ENCODE measurements around the gene CTTNBP2NL.

The CTTNBP2NL gene

DNA sequence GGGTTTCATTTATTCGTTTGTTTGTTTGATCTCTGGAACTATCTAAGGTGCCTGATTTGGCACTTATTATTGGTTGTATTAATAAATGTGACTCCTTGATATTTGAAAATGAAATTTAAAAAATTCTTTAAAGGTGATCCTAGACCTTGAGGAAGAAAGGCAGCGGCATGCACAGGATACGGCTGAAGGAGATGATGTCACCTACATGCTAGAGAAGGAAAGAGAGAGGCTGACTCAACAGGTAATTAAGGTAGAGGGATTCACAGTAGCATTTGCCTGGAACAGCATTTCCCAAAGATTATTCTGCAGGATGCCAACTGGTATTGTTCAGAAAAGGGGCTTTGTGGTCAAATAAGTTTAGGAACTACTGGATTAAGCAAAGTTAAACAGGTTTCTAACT, 58.3 kb downstream of the CTTNBP2NL start:
- Histone ChIP-seq H4K8ac (ENCODE audit: low read length) (no peak overlapping the region), H3K9me3 (ENCODE audit: control insufficient read depth, low read length) (no peaks in the 10 kb centered on the region), H3K9ac (ENCODE audit: low read length) (no peak overlapping the region)

DNA sequence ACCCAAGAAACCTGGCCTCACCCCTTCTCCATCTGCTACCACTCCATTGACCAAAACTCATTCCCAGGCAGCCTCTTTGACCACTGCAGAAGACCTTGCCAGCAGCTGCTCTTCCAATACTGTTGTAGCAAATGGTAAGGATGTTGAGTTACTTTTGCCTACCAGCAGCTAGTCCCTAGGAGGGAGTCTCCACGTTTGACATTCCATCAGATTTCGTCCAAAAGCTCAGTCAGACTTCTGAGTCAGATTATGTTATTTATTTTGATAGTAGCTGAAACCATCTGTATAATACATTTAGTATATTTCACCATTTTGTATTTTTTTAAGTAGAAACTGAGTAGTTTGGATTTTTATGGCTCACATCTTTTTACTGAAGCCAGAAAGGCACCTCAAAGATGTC, 61.2 kb downstream of the CTTNBP2NL start:
- H3K79me1 ChIP-seq (replicated peaks; ENCODE audit: low read length, poor library complexity, severe bottlenecking): peaks cover 18% of the 10 kb centered on the region
- H2AFZ ChIP-seq (ENCODE audit: low read depth, low read length): no peak overlapping the region
- WGBS: no CpG with 5 or more reads among the region's 2 CpGs
- no peak overlapping the region for H2BK15ac ChIP-seq (ENCODE audit: low read depth, poor library complexity, severe bottlenecking)
- no peaks in the 10 kb centered on the region for H3K27me3 ChIP-seq (ENCODE audit: control insufficient read depth in 1 of 2, insufficient read depth in 1 of 2, low read length in 2 of 2)
- peak overlapping the region; percentile 11 for H3K9ac ChIP-seq (ENCODE audit: low read length)
- no peak overlapping the region for H3K14ac ChIP-seq (ENCODE audit: low read length in 2 of 2)
- no peaks in the 10 kb centered on the region for H3K4me1 ChIP-seq (ENCODE audit: control insufficient read depth, insufficient read depth, low read depth, low read length)
- H4K91ac ChIP-seq (ENCODE audit: low read length): no peak overlapping the region
- no peak overlapping the region for H3K18ac ChIP-seq (ENCODE audit: low read depth in 1 of 2, low read length in 2 of 2)
- H3K4me3 ChIP-seq (ENCODE audit: insufficient read depth in 1 of 2, low read depth in 1 of 2, low read length in 2 of 2): no peak overlapping the region
- no peak overlapping the region for H3K4me2 ChIP-seq (ENCODE audit: low read length, poor library complexity, severe bottlenecking)
- H3K9me3 ChIP-seq (ENCODE audit: control insufficient read depth, low read length): no peaks in the 10 kb centered on the region
- DNase-seq: no peak
- H3K27ac ChIP-seq (ENCODE audit: low read length, poor library complexity, severe bottlenecking): no peak overlapping the region
- no peak overlapping the region for H3K23ac ChIP-seq (ENCODE audit: low read length in 2 of 2)
- H2AK5ac ChIP-seq (ENCODE audit: low read length, severe bottlenecking): no peak overlapping the region
- peaks cover 32 to 69% of the 10 kb centered on the region in 2 experiments for H3K36me3 ChIP-seq (ENCODE audit: control insufficient read depth in 1 of 2, insufficient read depth in 2 of 2, low read depth in 1 of 2, low read length in 2 of 2)
- H3K4ac ChIP-seq (ENCODE audit: low read depth in 1 of 2, low read length in 2 of 2): no peak overlapping the region
- H4K8ac ChIP-seq (ENCODE audit: low read length): no peak overlapping the region
- H2BK12ac ChIP-seq (ENCODE audit: low read length in 2 of 2): no peak overlapping the region
- no peak overlapping the region for H2BK5ac ChIP-seq (ENCODE audit: low read depth, low read length, poor library complexity, severe bottlenecking)
- no peak overlapping the region for H2BK120ac ChIP-seq (ENCODE audit: low read depth, low read length)

More for the DNA sequence above, 58.3 kb downstream of the CTTNBP2NL start:
- Histone ChIP-seq H3K18ac (ENCODE audit: low read depth in 1 of 2, low read length in 2 of 2) (no peak overlapping the region), H3K4me1 (ENCODE audit: control insufficient read depth, insufficient read depth, low read depth, low read length) (peaks cover 3% of the 10 kb centered on the region), H2BK120ac (ENCODE audit: low read depth, low read length) (no peak overlapping the region), H2BK5ac (ENCODE audit: low read depth, low read length, poor library complexity, severe bottlenecking) (no peak overlapping the region), H3K79me1 (replicated peaks; ENCODE audit: low read length, poor library complexity, severe bottlenecking) (peaks cover 18% of the 10 kb centered on the region), H3K27me3 (ENCODE audit: control insufficient read depth in 1 of 2, insufficient read depth in 1 of 2, low read length in 2 of 2) (no peaks in the 10 kb centered on the region), H3K4me3 (ENCODE audit: insufficient read depth in 1 of 2, low read depth in 1 of 2, low read length in 2 of 2) (no peak overlapping the region), H2BK15ac (ENCODE audit: low read depth, poor library complexity, severe bottlenecking) (no peak overlapping the region), H3K23ac (ENCODE audit: low read length in 2 of 2) (no peak overlapping the region), H3K36me3 (ENCODE audit: control insufficient read depth in 1 of 2, insufficient read depth in 2 of 2, low read depth in 1 of 2, low read length in 2 of 2) (peaks cover 32 to 74% of the 10 kb centered on the region in 2 experiments), H2AFZ (ENCODE audit: low read depth, low read length) (no peak overlapping the region), H4K91ac (ENCODE audit: low read length) (no peak overlapping the region), H3K14ac (ENCODE audit: low read length in 2 of 2) (no peak overlapping the region), H3K4me2 (ENCODE audit: low read length, poor library complexity, severe bottlenecking) (no peak overlapping the region), H3K4ac (ENCODE audit: low read depth in 1 of 2, low read length in 2 of 2) (no peak overlapping the region), H2AK5ac (ENCODE audit: low read length, severe bottlenecking) (no peak overlapping the region), H2BK12ac (ENCODE audit: low read length in 2 of 2) (no peak overlapping the region), H3K27ac (ENCODE audit: low read length, poor library complexity, severe bottlenecking) (no peak overlapping the region)
- no peak for DNase-seq
- 91% methylated on average over 3 of the region's 3 CpGs for WGBS

DNA sequence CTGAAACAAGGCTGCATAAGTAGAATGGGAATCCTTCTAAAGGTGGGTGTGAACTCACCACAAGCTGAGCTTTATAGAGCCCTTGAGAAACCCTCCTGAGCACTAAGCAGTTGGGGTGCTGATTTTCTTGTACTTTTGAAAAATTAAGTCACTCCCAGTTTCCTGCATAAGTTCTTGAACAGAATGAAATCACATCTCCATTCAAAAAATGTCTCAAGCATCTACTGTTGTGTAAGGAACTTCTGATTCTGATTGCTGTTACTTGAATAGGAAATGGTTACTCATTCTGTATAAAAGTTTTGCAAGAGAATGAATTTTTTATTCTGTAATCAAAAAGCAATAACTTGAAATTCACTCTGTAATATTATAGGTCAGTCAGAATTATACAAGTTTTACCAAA, 61.9 kb downstream of the CTTNBP2NL start:
- Histone ChIP-seq H2BK15ac (ENCODE audit: low read depth, poor library complexity, severe bottlenecking) (no peak overlapping the region), H3K4ac (ENCODE audit: low read depth in 1 of 2, low read length in 2 of 2) (no peak overlapping the region), H3K27ac (ENCODE audit: low read length, poor library complexity, severe bottlenecking) (no peak overlapping the region), H3K18ac (ENCODE audit: low read depth in 1 of 2, low read length in 2 of 2) (no peak overlapping the region), H3K4me3 (ENCODE audit: insufficient read depth in 1 of 2, low read depth in 1 of 2, low read length in 2 of 2) (no peak overlapping the region), H4K91ac (ENCODE audit: low read length) (no peak overlapping the region), H3K4me2 (ENCODE audit: low read length, poor library complexity, severe bottlenecking) (no peak overlapping the region), H3K9ac (ENCODE audit: low read length) (peak overlapping the region; percentile 11), H2BK120ac (ENCODE audit: low read depth, low read length) (no peak overlapping the region), H3K9me3 (ENCODE audit: control insufficient read depth, low read length) (no peaks in the 10 kb centered on the region), H3K27me3 (ENCODE audit: control insufficient read depth in 1 of 2, insufficient read depth in 1 of 2, low read length in 2 of 2) (no peaks in the 10 kb centered on the region), H3K79me1 (replicated peaks; ENCODE audit: low read length, poor library complexity, severe bottlenecking) (peaks cover 14% of the 10 kb centered on the region), H3K23ac (ENCODE audit: low read length in 2 of 2) (no peak overlapping the region), H3K14ac (ENCODE audit: low read length in 2 of 2) (no peak overlapping the region), H2BK12ac (ENCODE audit: low read length in 2 of 2) (no peak overlapping the region), H4K8ac (ENCODE audit: low read length) (no peak overlapping the region), H2AFZ (ENCODE audit: low read depth, low read length) (no peak overlapping the region), H3K4me1 (ENCODE audit: control insufficient read depth, insufficient read depth, low read depth, low read length) (peaks cover 2% of the 10 kb centered on the region), H3K36me3 (ENCODE audit: control insufficient read depth in 1 of 2, insufficient read depth in 2 of 2, low read depth in 1 of 2, low read length in 2 of 2) (peaks cover 26 to 70% of the 10 kb centered on the region in 2 experiments), H2AK5ac (ENCODE audit: low read length, severe bottlenecking) (no peak overlapping the region), H2BK5ac (ENCODE audit: low read depth, low read length, poor library complexity, severe bottlenecking) (no peak overlapping the region)
- no peak for DNase-seq

- Histone ChIP-seq H2BK15ac (ENCODE audit: low read depth, poor library complexity, severe bottlenecking) (no peak overlapping the region), H3K14ac (ENCODE audit: low read length in 2 of 2) (no peak overlapping the region), H3K9me3 (ENCODE audit: control insufficient read depth, low read length) (no peaks in the 10 kb centered on the region), H4K91ac (ENCODE audit: low read length) (no peak overlapping the region), H2AK5ac (ENCODE audit: low read length, severe bottlenecking) (no peak overlapping the region), H3K27ac (ENCODE audit: low read length, poor library complexity, severe bottlenecking) (no peak overlapping the region), H3K9ac (ENCODE audit: low read length) (no peak overlapping the region), H3K4me2 (ENCODE audit: low read length, poor library complexity, severe bottlenecking) (no peak overlapping the region), H3K4me1 (ENCODE audit: control insufficient read depth, insufficient read depth, low read depth, low read length) (peaks cover 2% of the 10 kb centered on the region), H2BK120ac (ENCODE audit: low read depth, low read length) (no peak overlapping the region), H2BK12ac (ENCODE audit: low read length in 2 of 2) (no peak overlapping the region), H3K36me3 (ENCODE audit: control insufficient read depth in 1 of 2, insufficient read depth in 2 of 2, low read depth in 1 of 2, low read length in 2 of 2) (peaks cover 23 to 62% of the 10 kb centered on the region in 2 experiments), H3K4ac (ENCODE audit: low read depth in 1 of 2, low read length in 2 of 2) (no peak overlapping the region), H2AFZ (ENCODE audit: low read depth, low read length) (no peak overlapping the region), H3K4me3 (ENCODE audit: insufficient read depth in 1 of 2, low read depth in 1 of 2, low read length in 2 of 2) (no peak overlapping the region), H2BK5ac (ENCODE audit: low read depth, low read length, poor library complexity, severe bottlenecking) (no peak overlapping the region), H4K8ac (ENCODE audit: low read length) (no peak overlapping the region), H3K18ac (ENCODE audit: low read depth in 1 of 2, low read length in 2 of 2) (no peak overlapping the region), H3K79me1 (replicated peaks; ENCODE audit: low read length, poor library complexity, severe bottlenecking) (peaks cover 12% of the 10 kb centered on the region), H3K23ac (ENCODE audit: low read length in 2 of 2) (no peak overlapping the region), H3K27me3 (ENCODE audit: control insufficient read depth in 1 of 2, insufficient read depth in 1 of 2, low read length in 2 of 2) (no peaks in the 10 kb centered on the region)
- DNase-seq: no peak
- WGBS: 97% methylated on average over 3 of the region's 4 CpGs
Measured at GRCh38 chr1:112458756-112459155, 62.7 kb downstream of the CTTNBP2NL start.

Measured in mesenchymal stem cell (in vitro differentiated cells and primary cell).